Measurements from ENCODE around the gene IDH1.

The IDH1 gene

GRCh38 chr2:208208335-208209085, 46.4 kb downstream of the IDH1 start:
- DNase-seq = no peak

DNA sequence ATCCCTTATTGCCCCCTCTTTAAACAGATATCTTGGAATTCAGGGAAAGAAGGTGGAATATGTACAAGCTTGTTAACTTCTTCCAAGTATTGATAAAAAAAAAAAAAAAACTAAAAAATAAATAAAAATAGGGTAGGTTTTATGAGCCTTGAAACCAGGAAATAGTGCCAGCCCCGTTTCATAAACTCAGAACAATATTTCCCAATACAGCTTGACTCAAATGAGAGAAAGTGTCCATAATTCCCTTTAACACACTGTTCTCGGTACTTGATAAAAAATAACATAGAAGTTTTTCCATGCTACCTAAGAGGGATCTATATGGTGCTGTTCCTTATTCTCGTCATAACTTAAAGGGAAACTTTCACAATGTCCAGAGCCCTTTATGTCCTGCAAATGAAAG, 47.1 kb downstream of the IDH1 start:
- no peak for DNase-seq

DNA sequence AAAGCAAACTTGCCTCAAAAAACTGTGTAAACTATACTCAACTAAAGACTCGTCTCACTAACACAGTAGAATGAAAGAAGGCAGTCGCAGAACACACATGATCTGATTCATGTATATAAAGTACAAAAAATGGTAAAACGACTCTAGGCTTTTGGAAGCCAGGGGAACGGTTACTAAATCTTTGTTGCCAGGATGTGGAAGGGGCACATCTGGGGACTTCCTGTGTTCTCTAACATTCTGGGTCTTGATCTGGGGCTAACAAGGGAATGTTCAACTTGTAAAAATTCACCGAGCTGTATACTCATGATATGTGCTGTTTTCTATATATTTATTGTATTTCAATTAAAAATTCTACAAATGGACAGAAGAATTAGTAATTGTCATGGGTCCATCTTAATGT, 50.7 kb downstream of the IDH1 start:
- no peak for DNase-seq

- no peak for DNase-seq
Observed at GRCh38 chr2:208195531-208195930, 59.3 kb downstream of the IDH1 start.

- no peak for DNase-seq
Observed at GRCh38 chr2:208192611-208193236, 62.1 kb downstream of the IDH1 start.

- no peak for DNase-seq
Observed at GRCh38 chr2:208189810-208190503, 64.9 kb downstream of the IDH1 start, which contains the start of gene C2orf80. C2orf80 (minus strand) TSS chr2:208190030; CDS start chr2:208186986, 3,044 bp downstream.

DNA sequence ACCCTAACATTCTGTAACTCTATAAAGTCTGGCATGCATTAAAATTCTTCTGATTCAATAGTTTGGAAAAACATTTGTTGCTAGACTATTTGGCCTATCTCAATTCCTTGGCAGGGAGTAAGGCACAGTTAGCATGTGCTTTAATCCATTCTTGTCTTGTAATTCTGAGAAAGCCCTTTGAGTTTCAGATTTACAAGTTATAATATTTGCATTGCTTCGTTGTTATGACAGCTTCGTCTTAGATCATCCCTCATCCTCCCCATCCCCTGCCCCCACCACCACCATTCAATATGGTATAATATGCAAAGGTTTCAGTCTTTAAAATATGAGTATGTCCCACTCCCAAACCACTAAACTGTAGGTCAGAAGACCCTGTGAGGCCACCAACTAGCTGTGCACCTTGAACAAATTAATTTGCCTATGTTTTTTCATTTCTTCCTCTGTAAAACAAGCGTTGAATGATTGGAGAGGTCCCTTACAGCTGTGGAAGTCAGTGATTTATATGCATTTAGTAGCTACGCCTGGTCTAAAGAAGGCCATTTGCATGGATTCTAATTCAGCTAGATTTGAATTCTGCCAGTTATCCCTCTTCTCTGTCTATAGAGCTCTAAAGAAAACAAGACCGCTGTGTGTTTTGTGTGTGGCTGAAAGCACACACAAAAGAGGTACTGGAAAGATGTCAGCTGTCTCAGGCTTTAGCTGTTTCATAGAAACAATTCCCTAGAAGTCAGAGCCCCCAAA, 65.6 kb downstream of the IDH1 start:
- DNase-seq = no peak

GRCh38 chr2:208186893-208187292, 68.0 kb downstream of the IDH1 start:
- DNase-seq = no peak

GRCh38 chr2:208186465-208186864, 68.4 kb downstream of the IDH1 start:
- no peak for DNase-seq

Measured in AML-193 (cell line).